ENCODE results near the gene CUEDC2. TPM values are rescaled to one million over a fixed set of nuclear protein-coding genes. Genes with fewer than 3 reads are reported as not detected.

Gene CUEDC2
- total RNA-seq, 1 donor from 2014 or later: 29.7 TPM

- DNase-seq (ENCODE audit: low read depth) (peak; percentile 58), FAIRE-seq (no peak)
- no peak for TF ChIP-seq CTCF (IDR thresholded peaks at IDR 0.05; ENCODE audit: insufficient read depth, low read length, severe bottlenecking)
- Histone ChIP-seq H3K36me3 (ENCODE audit: control insufficient read depth, insufficient read depth, low read length) (peaks cover 1% of the 10 kb centered on the region), H3K27me3 (ENCODE audit: control insufficient read depth, insufficient read depth, low read length) (no peaks in the 10 kb centered on the region), H3K4me3 (ENCODE audit: low read depth, low read length) (peak within 1 kb of the TSS; percentile 60)
Observed at GRCh38 chr10:102451105-102451969, 19.0 kb upstream of the CUEDC2 start, which contains the start of gene C10orf95. TSS of gene C10orf95 (minus strand) at chr10:102451543. CDS start at chr10:102451093, 450 bp downstream.

- FAIRE-seq (no peak), DNase-seq (ENCODE audit: low read depth) (peak; percentile 74)
- Histone ChIP-seq H3K4me3 (ENCODE audit: low read depth, low read length) (peak overlapping the region; percentile 60), H3K36me3 (ENCODE audit: control insufficient read depth, insufficient read depth, low read length) (peaks cover 1% of the 10 kb centered on the region), H3K27me3 (ENCODE audit: control insufficient read depth, insufficient read depth, low read length) (no peaks in the 10 kb centered on the region)
- TF ChIP-seq CTCF (IDR thresholded peaks at IDR 0.05; ENCODE audit: insufficient read depth, low read length, severe bottlenecking): peak; percentile 19
Observed at GRCh38 chr10:102450374-102451104, 18.2 kb upstream of the CUEDC2 start.

GRCh38 chr10:102450124-102450373, 17.7 kb upstream of the CUEDC2 start:
- FAIRE-seq: no peak
- Histone ChIP-seq H3K4me3 (ENCODE audit: low read depth, low read length) (peak overlapping the region; percentile 60), H3K36me3 (ENCODE audit: control insufficient read depth, insufficient read depth, low read length) (peaks cover 1% of the 10 kb centered on the region), H3K27me3 (ENCODE audit: control insufficient read depth, insufficient read depth, low read length) (no peaks in the 10 kb centered on the region)
- TF ChIP-seq CTCF (IDR thresholded peaks at IDR 0.05; ENCODE audit: insufficient read depth, low read length, severe bottlenecking): no peak
- no peak for DNase-seq (ENCODE audit: low read depth)

- FAIRE-seq (no peak), DNase-seq (ENCODE audit: low read depth) (peak; percentile 84)
- Histone ChIP-seq H3K36me3 (ENCODE audit: control insufficient read depth, insufficient read depth, low read length) (peaks cover 1% of the 10 kb centered on the region), H3K27me3 (ENCODE audit: control insufficient read depth, insufficient read depth, low read length) (no peaks in the 10 kb centered on the region), H3K4me3 (ENCODE audit: low read depth, low read length) (peak overlapping the region; percentile 60)
- TF ChIP-seq CTCF (IDR thresholded peaks at IDR 0.05; ENCODE audit: insufficient read depth, low read length, severe bottlenecking): no peak
Observed at GRCh38 chr10:102449321-102450123, 17.1 kb upstream of the CUEDC2 start.

GRCh38 chr10:102444851-102445250, 12.5 kb upstream of the CUEDC2 start:
- Histone ChIP-seq H3K27me3 (ENCODE audit: control insufficient read depth, insufficient read depth, low read length) (no peaks in the 10 kb centered on the region), H3K4me3 (ENCODE audit: low read depth, low read length) (no peak overlapping the region), H3K36me3 (ENCODE audit: control insufficient read depth, insufficient read depth, low read length) (no peaks in the 10 kb centered on the region)
- FAIRE-seq: no peak
- peak; percentile 8 for DNase-seq (ENCODE audit: low read depth)
- no peak for TF ChIP-seq CTCF (IDR thresholded peaks at IDR 0.05; ENCODE audit: insufficient read depth, low read length, severe bottlenecking)

Measured in bronchial epithelial cell (primary cell).